T-helper 2 cell treated with Interferon-gamma antibody and Interleukin-4, amounts not matched to agents 100 ng/mL and 5 ng/mL, for 36 hours (primary cell): Measurements from ENCODE around the gene METTL2B. TPM values are rescaled to one million over a fixed set of nuclear protein-coding genes. Genes with fewer than 3 reads are reported as not detected.

Experiments
- intact Hi-C: fragments of 100-400 bp; cut with micrococcal nuclease; formaldehyde crosslinking; loops from one replicate; pipeline ENCODE4 v1.15.1; 2023
- total RNA-seq: library from RNA; stranded (reverse); gene quantifications from 2 replicates; pipeline ENCODE4 v1.2.3, GENCODE V29; 2022

The METTL2B gene, protein sequence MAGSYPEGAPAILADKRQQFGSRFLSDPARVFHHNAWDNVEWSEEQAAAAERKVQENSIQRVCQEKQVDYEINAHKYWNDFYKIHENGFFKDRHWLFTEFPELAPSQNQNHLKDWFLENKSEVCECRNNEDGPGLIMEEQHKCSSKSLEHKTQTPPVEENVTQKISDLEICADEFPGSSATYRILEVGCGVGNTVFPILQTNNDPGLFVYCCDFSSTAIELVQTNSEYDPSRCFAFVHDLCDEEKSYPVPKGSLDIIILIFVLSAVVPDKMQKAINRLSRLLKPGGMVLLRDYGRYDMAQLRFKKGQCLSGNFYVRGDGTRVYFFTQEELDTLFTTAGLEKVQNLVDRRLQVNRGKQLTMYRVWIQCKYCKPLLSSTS
- total RNA-seq = 36.9 and 39.9 TPM in 2 replicates

DNA sequence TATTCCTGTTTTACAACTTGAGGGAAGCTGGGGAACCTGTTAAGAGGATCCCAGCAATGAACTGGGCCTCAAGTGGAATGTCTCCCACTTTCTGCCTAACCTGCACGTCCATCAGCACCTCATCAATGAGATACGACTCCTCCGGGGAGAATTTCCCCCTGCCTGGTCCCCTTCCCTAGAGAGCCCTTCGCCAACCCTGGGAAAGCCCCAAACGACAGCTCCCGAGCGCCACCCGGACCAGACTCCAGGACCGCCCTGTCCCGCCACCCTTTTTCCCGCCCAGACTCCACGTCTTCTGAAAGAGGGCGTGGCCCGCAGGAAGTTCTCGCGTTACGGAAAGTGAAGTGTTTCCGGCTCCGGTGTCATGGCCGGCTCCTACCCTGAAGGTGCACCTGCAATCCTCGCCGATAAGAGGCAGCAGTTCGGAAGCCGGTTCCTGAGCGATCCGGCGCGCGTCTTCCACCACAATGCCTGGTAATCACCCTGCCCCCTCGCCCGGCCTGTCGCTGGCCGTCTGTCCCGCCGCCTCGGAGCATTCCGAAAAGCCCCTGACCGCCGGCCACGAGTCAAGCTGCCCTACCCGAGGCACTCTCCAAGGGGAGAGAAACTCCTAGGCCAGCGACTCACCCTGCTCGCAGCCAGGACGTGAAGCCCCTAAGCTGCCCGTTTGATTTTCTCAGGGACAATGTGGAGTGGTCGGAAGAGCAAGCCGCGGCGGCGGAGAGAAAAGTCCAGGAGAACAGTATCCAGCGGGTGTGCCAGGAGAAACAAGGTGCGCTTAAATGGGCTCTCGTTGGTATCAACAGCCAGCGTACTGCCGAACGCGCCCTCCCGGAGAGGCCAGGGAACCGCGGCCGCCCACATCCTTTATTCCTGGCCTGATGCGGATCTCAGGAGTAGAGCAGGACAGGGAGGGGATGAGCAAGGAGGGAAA is at the start of gene METTL2B:
Gene METTL2B (plus strand): TSS at position 347 of the 934 bp plus-strand sequence. CDS start 18 bp downstream, at position 365.
- intact Hi-C loops = loop anchor here (1.0 to 5.0 kb wide), 3 partner anchors 21 to 69 kb away; partner anchors contain the start of genes HILPDA and IMPDH1

DNA sequence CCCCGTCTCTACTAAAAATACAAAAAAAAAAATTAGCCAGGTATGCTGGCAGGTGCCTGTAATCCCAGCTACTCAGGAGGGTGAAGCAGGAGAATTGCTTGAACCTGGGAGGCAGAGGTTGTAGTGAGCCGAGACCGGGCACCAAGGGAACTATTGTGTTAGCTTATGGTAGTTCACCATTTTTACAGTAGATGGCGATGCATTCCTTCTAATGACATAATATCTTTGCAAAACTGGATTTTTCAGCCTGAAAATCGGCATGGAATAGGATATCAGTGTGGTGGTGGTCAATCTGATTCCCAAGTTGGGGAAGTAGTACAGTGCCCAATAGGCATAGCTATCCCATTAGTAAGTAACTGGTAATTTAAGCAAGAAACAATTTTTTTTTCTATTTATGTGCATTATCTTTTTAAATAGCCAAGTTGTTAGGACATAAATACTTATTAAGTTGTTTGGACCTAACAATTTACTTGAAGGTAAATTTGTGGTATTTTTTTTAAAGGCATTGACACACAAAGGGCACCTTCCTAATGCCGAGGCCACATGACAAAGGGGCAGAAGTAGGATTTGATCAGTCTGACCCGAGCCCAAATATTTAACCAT is 49.2 kb upstream of the METTL2B start:
- intact Hi-C loops = loop anchor here (1.0 to 5.0 kb wide), 2 partner anchors 32 to 40 kb away; no protein-coding TSS in a partner anchor

DNA sequence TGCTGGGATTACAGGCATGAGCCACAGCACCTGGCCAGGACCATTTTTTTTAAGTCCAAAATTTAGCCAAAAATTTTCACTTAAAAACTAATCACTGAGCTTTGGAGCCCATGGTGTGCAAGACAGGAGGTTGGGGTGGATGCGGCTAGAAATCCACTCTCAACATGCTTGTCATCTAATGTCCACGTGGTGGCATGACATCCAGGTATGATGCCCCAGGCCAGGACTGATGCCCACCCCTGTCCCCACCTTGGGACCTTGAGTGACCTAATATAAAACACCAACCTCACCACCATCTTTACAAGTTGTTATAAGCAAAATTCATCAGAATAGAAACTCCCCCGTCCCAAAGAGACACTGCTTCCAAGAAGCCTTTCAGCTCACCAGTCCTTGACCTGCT is 46.3 kb upstream of the METTL2B start:
- intact Hi-C loops = no loop called here

DNA sequence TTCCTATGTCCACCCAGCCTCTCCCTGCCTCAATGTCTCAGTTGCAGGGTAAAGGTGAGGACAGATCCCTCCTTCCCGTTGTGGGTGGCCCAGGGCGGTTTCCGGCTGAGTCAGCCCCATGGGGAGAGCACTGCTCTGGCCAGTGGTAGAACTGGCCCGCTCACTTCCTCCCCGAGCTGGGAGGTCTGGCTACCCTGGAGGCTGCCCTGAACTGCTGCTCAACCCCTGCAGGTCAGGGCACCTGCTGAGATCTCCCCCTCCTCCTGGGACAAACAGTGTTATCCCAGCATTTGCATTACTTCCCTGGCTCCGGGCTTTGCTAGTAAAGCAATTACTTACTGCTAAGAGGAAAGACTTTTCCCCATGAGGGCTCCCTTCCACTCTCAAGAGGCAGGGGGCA is 45.3 kb upstream of the METTL2B start:
- intact Hi-C loops = no loop called here

DNA sequence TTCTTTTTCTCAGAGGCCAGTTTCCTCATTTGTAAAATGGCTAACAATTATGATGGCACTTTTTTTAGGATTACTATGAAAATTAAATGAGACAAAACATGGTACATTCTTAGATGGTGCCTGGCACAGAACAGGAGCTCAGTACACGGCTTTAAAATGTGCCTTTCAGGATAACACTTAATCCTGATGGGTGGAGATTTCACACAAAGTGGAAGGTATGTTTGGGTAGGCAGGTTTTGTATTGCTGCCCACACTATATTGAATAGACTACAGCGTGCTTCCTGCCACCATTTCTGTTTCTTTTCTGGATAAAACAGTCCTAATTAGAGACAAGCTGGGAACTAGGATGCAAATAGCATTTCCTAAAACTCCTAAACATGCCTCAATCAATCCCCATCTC is 44.8 kb upstream of the METTL2B start:
- intact Hi-C loops = no loop called here

DNA sequence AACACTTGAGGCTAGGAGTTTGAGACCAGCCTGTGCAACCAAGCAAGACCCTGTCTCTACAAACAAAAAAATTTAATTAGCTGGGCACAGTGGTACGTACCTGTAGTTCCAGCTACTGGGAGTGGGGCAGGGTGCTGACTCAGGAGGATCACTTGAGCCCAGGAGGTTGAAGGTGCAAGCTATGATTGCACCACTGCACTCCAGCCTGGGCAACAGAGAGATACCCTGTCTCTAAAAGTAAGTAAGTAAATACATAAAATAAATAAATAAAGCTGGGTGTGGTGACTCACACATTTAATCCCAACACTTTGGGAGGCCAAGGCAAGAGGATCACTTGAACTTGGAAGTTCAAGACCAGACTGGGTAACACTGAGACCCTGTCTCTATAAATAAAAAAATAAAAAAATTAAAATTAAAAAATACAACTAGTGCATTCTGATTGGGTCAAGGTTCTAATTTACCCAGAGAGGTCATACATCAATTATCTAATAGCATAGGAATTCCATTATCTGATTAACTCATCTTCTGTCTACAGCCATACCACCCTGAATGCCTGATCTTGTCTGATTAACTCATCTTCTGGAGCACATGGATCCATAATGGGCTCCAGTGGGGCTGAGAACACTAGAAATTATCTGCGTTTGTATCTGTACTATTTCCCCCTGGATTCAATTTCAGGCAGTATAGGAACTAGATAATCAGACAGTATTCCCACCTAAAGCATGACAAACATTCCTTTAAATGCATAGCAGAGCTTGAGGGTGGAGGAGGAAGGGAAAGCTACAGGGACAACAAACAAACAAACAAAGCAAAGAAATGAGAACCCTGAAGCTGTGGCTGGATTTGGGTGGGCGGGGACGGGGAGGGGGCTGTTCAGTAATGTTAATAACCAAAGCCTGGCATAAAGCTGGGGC is 41.9 kb upstream of the METTL2B start:
- intact Hi-C loops = no loop called here

DNA sequence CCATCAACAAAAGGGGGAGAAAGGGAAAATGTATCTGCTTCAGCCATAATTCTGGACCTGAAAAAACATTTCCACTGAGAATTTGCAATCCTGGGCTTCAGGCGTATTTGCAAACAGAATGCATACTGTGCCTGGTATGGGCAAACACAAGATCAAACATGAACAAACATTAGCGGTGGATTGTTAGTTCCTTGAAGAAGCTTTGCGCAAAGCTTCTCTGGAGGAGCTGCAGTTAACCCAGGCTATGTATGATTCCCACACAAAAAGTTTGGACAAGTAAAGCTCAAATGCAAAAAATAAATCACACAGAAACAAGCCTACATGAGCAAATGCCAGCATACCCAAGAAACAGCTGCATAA is 41.2 kb upstream of the METTL2B start:
- intact Hi-C loops = no loop called here

DNA sequence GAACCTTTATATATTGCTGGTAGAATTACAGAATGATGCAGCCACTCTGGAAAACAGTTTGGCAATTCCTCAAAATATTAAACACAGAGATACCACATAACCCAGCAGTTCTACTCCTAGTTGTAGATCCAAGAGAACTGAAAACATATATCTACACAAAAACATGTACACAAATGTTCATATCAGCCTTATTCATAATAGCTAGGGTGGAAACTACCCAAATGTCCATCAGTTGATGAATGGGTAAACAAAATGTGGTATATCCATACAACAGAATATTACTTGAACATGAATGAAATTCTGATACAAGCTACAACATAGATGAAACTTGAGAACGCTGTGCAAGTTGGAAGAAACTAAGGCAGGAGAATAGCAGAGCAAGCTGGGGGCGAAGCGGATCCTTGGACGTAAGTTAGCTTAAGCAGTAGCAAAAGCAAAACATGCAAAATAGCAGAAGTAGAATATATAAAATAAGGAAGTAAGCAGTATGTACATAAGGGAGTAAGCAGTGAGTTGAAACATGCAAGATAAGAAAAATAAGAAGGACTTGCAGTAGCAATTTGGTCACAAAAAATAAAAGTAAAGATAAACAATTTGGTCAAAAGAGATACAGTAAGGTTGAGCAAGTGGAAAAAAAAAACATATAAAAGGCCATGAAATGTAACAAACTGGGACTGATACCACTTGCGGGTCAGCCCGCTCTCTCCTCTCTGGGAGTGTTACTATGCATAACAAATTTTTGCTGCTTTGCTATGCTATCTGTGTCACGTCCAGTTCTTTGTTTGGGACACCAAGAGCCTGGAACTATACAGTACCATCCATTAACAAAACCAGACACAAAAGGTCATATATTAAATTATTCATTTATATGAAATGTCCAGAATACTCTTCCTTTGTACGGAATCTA is 38.9 kb upstream of the METTL2B start:
- intact Hi-C loops = no loop called here

DNA sequence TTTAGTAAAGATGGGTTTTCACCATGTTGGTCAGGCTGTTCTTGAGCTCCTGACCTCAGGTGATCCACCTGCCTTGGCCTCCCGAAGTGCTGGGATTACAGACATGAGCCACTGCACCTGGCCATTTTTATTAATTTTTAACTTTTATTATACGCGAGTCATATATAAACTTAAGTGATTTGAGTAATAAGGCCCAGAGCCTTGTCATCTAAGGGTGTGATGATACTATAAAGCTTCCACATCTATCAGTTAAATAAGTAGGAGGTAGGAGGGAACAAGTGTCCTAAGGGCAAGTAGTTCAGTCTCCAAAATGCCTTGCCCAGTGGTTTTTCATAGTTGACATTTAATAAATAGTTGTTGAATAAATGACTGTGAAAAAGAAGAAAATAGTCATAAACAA is 34.2 kb upstream of the METTL2B start:
- intact Hi-C loops = no loop called here

DNA sequence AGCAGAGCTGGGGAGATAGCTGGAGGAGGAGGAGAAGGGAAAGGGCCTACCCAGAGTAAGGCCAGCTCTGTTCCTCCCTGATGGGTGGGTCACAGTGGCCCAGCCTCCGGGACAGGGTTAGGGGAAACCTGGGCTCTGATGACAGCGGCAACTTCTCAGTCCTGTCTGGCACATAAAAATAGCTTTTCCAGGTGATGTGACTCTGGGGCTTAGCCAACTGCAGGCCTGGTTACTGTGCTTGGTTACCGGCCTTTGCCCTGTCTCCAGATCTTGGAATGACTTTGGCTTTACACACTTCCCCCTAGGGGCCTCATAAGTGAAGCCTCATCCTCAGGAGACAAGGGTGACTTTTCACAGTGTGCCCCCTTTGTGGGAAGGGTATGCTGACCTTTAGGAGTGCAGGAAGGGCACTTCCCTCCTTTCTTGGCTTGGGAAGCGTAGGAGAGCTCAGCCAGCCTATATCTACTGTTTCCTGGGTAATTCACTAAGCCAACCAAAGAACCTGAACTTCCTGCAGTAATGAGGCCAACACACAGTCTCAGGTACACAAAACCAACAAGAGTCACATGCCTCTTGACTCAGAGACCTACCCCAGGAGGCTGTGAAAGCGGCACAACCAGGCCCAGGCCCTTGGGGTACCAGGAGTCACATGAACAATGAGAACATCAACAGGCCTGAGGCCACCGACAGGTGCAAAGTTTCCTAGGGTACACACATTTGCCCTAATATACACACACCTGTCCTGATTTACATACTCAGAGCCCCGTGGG is 32.5 kb upstream of the METTL2B start:
- intact Hi-C loops = no loop called here

DNA sequence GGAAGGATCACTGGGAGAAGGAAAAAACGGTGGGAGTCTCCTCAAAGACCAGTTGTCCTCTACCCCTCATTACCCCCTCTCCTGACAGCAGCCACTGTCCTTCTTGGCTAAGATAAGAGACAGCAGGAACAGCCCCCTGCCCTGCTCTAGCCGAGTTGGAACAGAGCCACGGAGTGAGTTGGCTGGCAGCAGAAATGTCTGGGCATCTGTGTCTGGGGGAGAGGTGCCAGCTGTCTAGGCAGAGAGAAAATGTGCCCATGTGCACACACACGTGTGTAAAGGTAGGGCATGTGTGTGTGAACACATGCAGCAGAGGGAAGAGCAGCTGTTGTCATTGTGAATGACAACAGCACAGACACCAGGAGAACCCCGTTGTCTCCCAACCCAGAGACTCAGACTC is 30.2 kb upstream of the METTL2B start:
- intact Hi-C loops = no loop called here

DNA sequence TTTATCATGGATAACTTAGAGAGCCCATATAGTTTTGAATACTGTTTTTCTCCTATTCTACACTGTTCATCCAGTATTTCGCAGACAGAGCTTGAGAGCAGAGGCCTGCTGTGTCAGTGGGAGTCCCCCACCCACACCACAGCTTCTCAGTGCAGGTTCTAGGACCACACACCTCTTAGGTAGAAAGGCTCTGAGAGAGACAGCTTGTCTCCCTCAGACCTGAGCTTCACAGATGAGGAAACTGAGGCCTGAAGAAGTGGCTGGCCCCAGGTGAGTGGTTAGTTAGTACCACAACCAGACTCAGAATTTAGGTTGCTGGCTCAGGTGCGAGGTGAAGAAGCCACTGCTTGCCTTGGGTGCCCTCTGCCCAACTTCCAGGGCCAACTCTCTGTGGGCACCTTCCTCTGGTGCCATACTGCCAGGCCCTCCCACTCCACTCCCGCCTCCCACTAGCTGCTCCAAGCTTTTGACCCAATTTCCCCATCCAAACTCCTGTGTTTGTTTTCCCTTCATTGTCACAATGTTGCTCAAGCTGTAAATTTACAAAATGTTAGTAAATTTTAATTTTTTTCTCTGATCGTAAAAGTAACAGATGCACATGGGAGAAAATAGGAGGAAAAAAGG is 28.5 kb upstream of the METTL2B start:
- intact Hi-C loops = no loop called here

DNA sequence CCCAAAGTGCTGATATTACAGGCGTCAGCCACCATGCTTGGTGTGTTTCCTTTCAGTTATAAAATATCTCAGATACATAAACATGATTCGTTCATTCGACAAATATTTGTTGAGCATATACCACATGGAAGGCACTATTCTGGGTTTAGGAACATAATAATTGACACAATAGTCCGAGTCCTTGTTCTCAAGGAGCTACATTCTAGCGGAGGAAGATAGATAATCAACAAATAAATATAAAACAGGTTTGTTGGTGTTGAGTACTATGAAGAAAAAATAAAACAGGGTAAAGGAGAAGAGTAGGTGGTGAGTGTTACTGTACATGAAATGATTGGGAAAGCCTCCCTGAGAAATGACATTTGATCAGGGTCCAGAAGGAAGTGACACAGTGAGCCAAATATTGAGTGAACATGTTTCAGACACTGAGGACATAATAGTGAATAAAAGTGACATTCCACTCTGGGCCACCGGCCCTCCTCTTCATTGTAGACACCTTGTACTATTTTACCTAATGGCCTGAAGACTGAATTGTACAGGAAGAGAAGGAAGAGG is 27.7 kb upstream of the METTL2B start:
- intact Hi-C loops = no loop called here

DNA sequence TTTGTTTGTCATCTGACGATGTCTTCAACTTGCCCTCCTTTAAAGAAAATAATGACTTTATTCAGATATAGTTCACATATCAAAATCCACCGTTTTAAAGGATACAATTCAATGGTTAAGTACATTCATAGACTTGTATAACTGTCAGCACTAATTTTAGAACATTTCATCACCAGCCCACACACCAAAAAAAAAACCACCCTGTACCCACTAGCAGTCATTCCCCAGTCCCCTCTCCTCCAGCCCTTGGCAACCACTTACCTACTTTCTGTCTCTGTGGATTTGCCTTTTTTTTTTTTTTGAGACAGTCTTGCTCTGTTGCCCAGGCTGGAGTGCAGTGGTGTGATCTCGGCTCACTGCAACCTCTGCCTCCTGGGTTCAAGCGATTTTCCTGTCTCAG is 26.1 kb upstream of the METTL2B start:
- intact Hi-C loops = no loop called here

DNA sequence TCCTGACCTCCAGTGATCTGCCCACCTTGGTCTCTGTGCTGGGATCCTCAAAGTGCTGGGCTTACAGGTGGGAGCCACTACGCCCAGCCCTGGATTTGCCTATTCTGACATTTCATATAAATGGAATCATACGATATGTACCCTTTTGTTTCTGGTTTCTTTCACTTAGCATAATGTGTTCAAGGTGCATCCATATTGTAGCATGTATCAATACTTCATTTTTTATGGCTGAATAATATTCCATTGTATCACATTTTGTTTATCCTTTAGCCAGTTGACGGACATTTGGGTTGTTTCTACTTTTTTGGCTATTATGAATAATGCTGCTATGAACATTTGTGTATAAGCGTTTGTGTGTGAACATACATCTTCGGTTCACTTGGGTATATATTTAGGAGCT is 25.6 kb upstream of the METTL2B start:
- intact Hi-C loops = no loop called here

DNA sequence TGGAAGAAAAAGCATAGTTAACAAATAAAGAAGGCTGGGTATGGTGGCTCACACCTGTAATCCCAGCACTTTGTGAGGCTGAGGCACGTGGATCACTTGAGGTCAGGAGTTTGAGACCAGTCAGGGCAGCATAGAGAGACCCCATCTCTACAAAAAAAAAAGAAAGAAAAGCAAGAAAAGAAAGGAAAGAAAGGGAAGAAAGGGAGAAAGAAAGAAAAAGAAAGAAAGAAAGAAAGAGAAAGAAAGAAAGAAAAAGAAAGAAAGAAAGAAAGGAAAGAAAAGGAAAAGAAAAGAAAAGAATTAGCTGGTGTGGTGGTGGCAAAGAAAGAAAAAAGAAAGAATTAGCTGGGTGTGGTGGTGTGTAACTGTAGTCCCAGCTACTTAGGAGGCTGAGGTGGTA is 24.0 kb upstream of the METTL2B start:
- intact Hi-C loops = no loop called here

DNA sequence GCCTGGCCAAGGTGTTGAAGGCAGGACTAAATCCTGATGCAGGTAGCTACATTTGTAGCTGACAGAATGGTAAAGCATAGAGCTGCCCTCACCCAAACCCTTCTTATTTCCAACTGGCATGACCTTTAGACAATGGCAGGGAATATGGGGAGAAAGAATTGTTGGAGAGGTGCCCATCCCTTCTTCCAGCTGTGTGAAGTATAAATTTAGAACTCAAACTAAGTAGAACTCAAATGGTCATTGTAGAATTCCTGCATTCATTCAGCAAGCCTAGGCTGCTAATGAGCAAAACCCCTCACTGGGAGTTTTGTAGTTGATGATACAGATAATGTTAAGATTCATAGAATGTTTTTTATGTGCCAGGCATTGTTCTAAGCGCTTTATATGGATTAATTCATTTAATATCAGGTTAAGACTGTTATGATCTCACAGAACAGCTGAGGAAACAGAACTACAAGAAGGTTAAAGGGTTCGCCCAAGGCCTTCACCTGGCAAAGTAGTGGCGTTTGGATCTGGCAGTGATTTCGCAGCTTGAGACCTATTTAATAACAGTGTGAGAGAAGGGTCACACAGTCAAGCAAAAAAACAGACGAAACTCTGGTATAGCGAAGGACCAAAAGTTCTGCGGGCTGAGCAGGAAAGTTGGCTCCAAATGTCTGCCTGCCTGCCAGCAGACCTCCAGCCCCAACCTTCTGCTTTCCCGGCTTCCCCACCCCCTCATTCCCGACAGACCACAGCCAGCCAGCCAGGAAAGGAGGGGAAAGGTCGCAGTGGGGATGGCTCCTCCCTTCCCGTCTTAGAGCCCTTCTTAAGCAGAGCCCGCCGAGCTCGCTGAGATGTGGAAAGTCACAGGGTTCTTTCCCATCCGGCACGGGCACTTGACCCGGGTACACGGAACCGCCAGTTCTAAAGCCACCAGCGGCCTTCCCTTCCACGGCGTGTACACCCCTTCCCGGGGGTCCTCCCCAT is 22.4 kb upstream of the METTL2B start:
- intact Hi-C loops = no loop called here
